Skeletal muscle satellite cell (primary cell): ENCODE measurements around the gene NRP2.
A peak's percentile ranks its signal among the peaks of the same experiment; 100 is the strongest.

Source experiments
- H3K27me3 ChIP-seq: 2 replicates; pipeline ENCODE4 v1.7.0; 2013; ENCODE audit warnings: low read length; ENCODE audit not compliant: control insufficient read depth, insufficient read depth
- H3K36me3 ChIP-seq: 2 replicates; pipeline ENCODE4 v1.7.0; 2013; ENCODE audit warnings: mild to moderate bottlenecking, control low read depth, low read length; ENCODE audit not compliant: insufficient read depth
- H3K4me1 ChIP-seq: 2 replicates; pipeline ENCODE4 v1.7.0; 2013; ENCODE audit warnings: low read length; ENCODE audit not compliant: control insufficient read depth, insufficient read depth
- H3K4me2 ChIP-seq: 2 replicates; pipeline ENCODE4 v1.7.0; 2013; ENCODE audit warnings: mild to moderate bottlenecking, low read length
- H3K4me3 ChIP-seq: 2 replicates; pipeline ENCODE4 v1.7.0; 2013; ENCODE audit warnings: low read length
- H3K9ac ChIP-seq: 2 replicates; pipeline ENCODE4 v1.7.0; 2013; ENCODE audit warnings: mild to moderate bottlenecking, low read depth, low read length, moderate library complexity
- H3K9me3 ChIP-seq: replicated peaks from 2 replicates; pipeline ENCODE4 v1.7.0; 2013; ENCODE audit warnings: mild to moderate bottlenecking, control low read depth, low read length

NRP2 gene

DNA sequence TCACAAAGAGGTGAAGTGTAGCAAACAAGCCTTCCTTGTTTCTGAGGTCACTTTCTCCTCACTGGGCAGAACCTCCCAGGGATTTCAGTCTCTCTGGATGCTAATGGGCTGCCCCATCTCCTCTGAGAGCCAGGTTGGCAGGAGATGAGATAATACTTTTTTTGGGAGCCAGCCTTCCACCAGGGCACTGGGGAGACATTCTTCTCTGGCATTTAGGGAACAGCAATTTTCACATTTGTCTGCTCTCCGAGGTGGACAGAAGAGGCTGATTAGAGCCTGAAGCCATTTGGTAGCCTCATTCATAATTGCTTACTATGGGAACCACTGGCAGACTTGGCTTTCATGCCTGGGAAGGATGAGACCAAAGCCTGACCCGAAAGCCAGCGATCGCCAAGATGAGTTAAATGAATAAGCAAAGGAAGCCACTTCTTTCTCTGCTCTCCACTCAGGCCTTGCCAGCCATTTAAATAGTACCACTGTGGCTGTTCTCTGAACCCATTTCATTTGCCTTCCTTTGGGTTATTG is 70.1 kb downstream of the NRP2 start:
- H3K9ac ChIP-seq, result no peak overlapping the region
- no peaks in the 10 kb centered on the region for H3K36me3 ChIP-seq
- H3K4me3 ChIP-seq, result no peak overlapping the region
- no peak overlapping the region for H3K4me2 ChIP-seq
- H3K4me1 ChIP-seq, result peaks cover 41% of the 10 kb centered on the region
- no peaks in the 10 kb centered on the region for H3K27me3 ChIP-seq
- H3K9me3 ChIP-seq, result no peaks in the 10 kb centered on the region

DNA sequence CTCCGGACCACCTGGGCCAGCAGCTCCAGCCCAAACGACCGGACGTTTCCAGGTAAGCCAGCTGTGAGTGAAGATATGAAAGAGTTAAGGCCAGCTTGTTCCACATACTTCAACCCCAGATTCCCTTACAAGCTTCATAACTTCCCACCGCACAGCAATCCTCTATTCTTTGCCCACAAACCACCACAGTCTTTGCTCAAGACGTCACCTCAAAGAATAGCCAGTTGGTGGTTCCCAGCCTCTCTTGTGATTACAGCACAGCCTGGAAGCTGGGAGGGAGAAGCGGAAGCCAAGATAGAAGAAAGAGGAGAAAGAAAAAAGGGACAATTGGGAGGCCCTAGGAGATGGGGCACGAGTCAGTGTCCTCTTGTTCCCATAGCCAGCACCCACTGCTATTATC is 70.6 kb downstream of the NRP2 start:
- Histone ChIP-seq H3K27me3 (no peaks in the 10 kb centered on the region), H3K4me1 (peaks cover 44% of the 10 kb centered on the region), H3K4me2 (no peak overlapping the region), H3K36me3 (no peaks in the 10 kb centered on the region), H3K4me3 (no peak overlapping the region), H3K9me3 (no peaks in the 10 kb centered on the region), H3K9ac (no peak overlapping the region)

DNA sequence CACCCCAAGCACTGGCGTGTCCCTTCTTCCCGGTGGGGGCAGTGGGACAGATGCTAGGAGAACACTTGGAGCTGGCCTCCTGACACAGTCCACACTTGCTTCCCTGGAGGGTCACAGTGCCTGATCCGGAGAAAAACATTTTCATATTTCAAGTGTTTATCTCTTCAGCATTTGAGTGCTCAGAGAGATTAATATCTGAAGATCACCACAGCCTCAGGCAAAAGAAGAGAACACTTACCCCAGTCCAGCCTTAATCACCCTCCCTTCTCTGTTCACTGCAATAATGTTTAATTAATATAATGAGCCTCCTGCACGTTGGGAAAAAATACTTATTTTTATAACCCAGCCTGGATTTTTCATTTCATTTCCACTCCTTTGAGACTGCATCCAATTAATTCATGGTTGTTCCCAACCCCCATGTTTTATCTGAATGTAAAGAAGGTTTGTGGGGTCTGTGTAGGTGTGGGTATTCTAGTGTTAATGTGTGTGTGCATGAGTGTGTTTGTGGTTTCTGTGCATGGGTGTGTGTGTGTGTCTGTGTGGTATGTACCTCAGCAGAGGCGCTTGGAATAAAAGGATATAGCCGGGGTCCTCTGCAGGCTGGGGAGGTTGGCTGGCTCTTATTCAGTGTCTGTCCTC is 72.1 kb downstream of the NRP2 start:
- Histone ChIP-seq H3K9me3 (no peaks in the 10 kb centered on the region), H3K4me3 (peak overlapping the region; percentile 11), H3K4me1 (peaks cover 44% of the 10 kb centered on the region), H3K36me3 (no peaks in the 10 kb centered on the region), H3K27me3 (no peaks in the 10 kb centered on the region), H3K4me2 (peak overlapping the region; percentile 18), H3K9ac (no peak overlapping the region)

DNA sequence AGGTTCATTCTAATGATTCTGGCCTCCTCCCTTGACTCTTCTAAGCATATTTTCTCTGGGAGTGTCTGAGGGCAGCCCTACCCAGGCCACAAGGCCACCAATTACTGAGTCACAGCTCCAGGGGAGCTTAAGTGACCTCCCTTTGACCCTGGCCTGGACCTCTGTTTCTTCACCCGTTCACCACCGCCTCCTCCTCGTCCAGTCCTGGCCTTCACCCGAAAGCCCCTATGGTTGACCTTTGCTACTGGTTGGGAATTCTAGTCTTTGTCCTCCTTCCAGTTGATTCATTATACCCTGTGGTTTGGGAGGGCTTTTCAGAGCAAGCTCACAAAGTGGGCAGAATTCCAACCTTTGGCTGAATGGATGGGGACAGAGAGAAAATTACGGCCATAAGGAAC is 72.6 kb downstream of the NRP2 start:
- Histone ChIP-seq H3K4me2 (peak overlapping the region; percentile 18), H3K4me1 (peaks cover 44% of the 10 kb centered on the region), H3K4me3 (no peak overlapping the region), H3K9ac (peak overlapping the region; percentile 36), H3K36me3 (no peaks in the 10 kb centered on the region), H3K27me3 (no peaks in the 10 kb centered on the region), H3K9me3 (no peaks in the 10 kb centered on the region)

DNA sequence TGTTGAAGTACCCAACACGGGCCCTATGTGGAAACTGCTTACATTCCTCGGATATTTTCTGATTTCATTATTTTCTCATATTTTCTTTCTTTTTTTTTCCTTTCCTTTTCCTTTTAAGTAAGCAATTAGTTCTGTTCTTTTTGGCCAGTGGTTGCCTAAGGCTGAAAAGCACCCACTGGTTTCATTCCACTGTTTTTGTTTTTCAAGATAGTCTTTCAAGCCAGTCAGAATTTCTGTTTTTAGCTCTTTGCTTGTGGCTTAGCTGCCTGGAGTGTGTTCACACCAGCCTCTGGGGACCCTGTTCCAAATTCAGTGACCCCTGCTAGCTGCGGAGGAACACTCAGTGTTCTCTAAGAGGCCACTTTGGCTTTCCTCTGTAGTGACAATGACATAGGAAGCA is 73.6 kb downstream of the NRP2 start:
- Histone ChIP-seq H3K9ac (no peak overlapping the region), H3K36me3 (no peaks in the 10 kb centered on the region), H3K4me3 (no peak overlapping the region), H3K4me1 (peaks cover 44% of the 10 kb centered on the region), H3K27me3 (no peaks in the 10 kb centered on the region), H3K9me3 (no peaks in the 10 kb centered on the region), H3K4me2 (peak overlapping the region; percentile 18)

DNA sequence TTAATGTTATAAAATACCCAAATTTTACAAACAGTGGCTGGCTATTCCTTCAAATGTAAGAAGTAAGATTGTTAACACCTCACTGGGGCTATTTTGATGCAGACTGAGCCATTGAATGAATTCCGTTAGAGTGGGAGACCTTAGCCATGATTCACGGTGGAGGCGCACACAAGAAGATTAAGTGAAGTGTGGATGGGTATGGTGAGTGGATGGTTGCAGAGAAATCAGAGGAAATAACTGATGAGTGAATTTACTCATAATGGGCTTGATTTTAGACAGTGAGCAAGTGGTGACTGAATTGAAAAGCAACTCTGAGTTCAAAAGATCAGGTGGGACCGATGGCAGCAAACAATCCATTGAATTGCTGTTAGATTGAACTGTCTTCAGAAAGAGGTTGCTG is 75.0 kb downstream of the NRP2 start:
- no peaks in the 10 kb centered on the region for H3K9me3 ChIP-seq
- no peaks in the 10 kb centered on the region for H3K27me3 ChIP-seq
- H3K4me1 ChIP-seq, result peaks cover 35% of the 10 kb centered on the region
- H3K9ac ChIP-seq, result no peak overlapping the region
- H3K4me2 ChIP-seq, result no peak overlapping the region
- H3K36me3 ChIP-seq, result no peaks in the 10 kb centered on the region
- H3K4me3 ChIP-seq, result no peak overlapping the region

DNA sequence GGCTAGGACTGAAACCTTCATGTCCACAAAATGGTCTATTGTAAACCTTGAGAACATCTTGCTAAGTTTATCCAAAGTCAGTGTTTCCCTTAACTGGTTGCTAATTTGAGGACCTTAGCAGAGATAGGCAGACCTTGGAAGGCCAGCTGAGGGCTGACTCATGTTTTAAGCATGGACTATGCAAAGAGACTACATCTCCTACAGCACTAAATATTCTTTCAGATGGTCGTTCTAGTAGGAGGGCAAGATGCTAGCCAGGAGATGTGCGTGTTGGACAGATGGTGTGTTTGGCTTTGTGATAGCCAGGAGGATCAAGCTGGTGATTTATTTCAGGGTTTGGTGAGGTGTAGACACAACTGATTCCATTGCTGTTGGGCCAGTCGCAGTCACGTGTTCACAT is 75.8 kb downstream of the NRP2 start:
- H3K4me3 ChIP-seq, result no peak overlapping the region
- peaks cover 35% of the 10 kb centered on the region for H3K4me1 ChIP-seq
- no peaks in the 10 kb centered on the region for H3K36me3 ChIP-seq

DNA sequence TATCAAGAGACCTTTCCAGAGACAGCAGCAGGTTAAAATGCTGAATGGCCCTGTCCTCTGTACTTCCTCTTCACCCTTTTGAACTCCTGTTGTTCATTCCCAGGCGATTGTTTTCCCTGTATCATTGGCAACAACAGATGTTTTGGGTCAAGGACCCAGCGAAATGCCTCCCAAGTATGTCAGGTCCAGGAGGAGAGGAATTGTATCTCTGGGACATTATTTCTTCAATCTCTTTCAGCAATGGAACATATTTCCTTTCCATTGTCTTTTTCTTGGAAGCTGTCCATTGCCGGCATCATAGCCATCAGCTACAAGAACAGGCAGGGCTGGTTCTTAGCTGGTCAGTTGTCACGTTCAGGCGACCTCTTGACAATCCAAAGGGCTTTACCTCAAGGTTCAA is 76.2 kb downstream of the NRP2 start:
- H3K4me1 ChIP-seq, result peaks cover 38% of the 10 kb centered on the region
- H3K4me3 ChIP-seq, result no peak overlapping the region
- H3K4me2 ChIP-seq, result peak overlapping the region; percentile 10
- no peaks in the 10 kb centered on the region for H3K36me3 ChIP-seq
- H3K9me3 ChIP-seq, result no peaks in the 10 kb centered on the region
- H3K9ac ChIP-seq, result no peak overlapping the region
- H3K27me3 ChIP-seq, result no peaks in the 10 kb centered on the region

More for the DNA sequence above, 75.8 kb downstream of the NRP2 start:
- Histone ChIP-seq H3K9me3 (no peaks in the 10 kb centered on the region), H3K9ac (no peak overlapping the region), H3K4me2 (peak overlapping the region; percentile 10), H3K27me3 (no peaks in the 10 kb centered on the region)

DNA sequence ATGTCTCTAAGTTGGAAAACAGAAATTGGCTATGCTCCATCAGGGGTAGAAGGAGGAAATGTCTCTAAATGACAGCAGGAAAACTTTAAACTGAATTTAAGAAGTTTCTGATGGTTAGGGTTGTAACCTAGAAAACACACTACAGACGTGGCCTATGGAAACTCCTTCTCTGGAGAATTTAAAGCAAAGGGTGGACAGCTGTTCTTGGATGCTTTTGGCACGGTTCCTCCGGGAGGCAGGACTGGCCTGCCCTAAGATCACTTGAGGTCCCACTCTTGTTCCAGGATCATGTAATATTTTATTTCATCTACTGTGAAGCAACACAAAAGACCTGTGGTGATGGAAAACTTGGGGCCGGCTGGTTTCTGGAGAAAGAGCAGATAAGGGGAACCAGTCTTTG is 77.0 kb downstream of the NRP2 start:
- Histone ChIP-seq H3K4me3 (no peak overlapping the region), H3K27me3 (no peaks in the 10 kb centered on the region), H3K4me1 (peaks cover 42% of the 10 kb centered on the region), H3K9me3 (no peaks in the 10 kb centered on the region), H3K36me3 (no peaks in the 10 kb centered on the region), H3K4me2 (no peak overlapping the region), H3K9ac (no peak overlapping the region)

DNA sequence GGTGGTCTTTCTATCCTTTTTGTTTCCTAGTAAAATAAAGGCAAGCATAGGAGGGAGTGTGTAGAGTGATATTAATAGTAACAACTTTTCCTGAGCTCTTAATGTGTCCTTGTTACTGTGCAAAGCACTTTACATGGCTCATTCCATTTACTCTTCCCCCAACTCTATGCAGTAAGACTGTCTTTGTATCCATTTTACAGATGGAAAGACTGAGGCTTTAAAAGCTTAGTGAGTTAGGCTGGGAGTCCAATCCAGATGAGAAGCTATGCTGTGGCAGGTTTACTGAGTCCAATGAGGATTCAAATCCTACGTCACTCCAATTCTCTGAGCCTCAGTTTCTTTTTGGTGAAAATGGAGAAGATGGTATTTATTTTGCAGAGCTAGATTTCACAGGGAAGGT is 77.4 kb downstream of the NRP2 start:
- H3K9ac ChIP-seq, result no peak overlapping the region
- no peak overlapping the region for H3K4me3 ChIP-seq
- no peaks in the 10 kb centered on the region for H3K27me3 ChIP-seq
- H3K4me2 ChIP-seq, result no peak overlapping the region
- H3K4me1 ChIP-seq, result peaks cover 42% of the 10 kb centered on the region
- no peaks in the 10 kb centered on the region for H3K36me3 ChIP-seq
- no peaks in the 10 kb centered on the region for H3K9me3 ChIP-seq

DNA sequence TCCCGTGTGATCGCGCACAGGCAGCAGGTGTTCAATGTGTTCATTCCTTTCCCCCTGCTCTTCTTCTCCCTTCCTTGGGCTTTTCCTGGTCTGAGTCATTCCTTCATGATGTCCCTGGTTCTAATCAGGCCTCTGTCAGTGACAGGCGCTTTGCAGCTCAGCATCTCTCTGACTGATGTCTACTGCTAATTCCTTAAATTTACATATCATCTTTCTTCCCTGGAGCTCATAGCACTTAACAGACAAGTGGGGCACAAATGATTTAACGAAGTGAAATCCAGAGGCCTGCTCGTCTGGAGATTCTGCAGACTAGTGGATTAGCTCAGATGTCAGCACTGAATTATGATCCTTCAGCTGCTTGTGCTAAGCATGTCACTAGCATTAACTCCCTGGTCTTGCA is 77.9 kb downstream of the NRP2 start:
- Histone ChIP-seq H3K4me1 (peaks cover 38% of the 10 kb centered on the region), H3K4me3 (no peak overlapping the region), H3K36me3 (no peaks in the 10 kb centered on the region), H3K9ac (no peak overlapping the region), H3K9me3 (no peaks in the 10 kb centered on the region), H3K4me2 (no peak overlapping the region), H3K27me3 (no peaks in the 10 kb centered on the region)

DNA sequence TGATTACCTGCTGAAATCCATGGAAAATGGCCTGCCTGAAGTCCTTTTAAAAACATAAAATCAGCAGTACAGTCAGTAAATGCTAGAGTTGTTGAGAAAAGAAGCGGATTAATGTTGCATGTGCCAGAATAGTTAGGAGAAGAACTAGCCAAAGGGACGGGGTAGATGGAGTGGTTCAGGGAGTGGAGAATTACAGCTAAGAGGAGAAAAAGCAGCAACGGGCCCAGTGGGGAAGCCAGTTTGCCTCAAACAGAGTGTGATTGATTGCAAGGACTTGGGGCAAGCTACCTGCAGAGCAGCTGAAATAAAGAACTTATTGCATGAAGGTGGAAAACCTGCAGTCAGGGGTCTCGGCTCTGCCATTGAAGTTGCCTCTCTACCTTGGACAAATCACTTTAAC is 79.1 kb downstream of the NRP2 start:
- no peaks in the 10 kb centered on the region for H3K27me3 ChIP-seq
- no peaks in the 10 kb centered on the region for H3K36me3 ChIP-seq
- no peak overlapping the region for H3K9ac ChIP-seq
- H3K9me3 ChIP-seq, result no peaks in the 10 kb centered on the region
- H3K4me1 ChIP-seq, result peaks cover 25% of the 10 kb centered on the region
- no peak overlapping the region for H3K4me3 ChIP-seq
- H3K4me2 ChIP-seq, result no peak overlapping the region
